ENCODE data around the gene BCAS3.

The BCAS3 gene

GRCh38 chr17:61070649-61071048 is 393.0 kb downstream of the BCAS3 start:
- Histone ChIP-seq H3K4me3 (ENCODE audit: low read length) (no peak overlapping the region), H2AFZ (ENCODE audit: low read depth, low read length) (no peak overlapping the region), H3K36me3 (ENCODE audit: insufficient read depth, low read length) (no peaks in the 10 kb centered on the region), H3K27me3 (ENCODE audit: insufficient read depth, low read length) (no peaks in the 10 kb centered on the region), H3K4me1 (ENCODE audit: insufficient read depth, low read length) (peaks cover 8% of the 10 kb centered on the region), H3K9me3 (ENCODE audit: low read length) (no peaks in the 10 kb centered on the region)

DNA sequence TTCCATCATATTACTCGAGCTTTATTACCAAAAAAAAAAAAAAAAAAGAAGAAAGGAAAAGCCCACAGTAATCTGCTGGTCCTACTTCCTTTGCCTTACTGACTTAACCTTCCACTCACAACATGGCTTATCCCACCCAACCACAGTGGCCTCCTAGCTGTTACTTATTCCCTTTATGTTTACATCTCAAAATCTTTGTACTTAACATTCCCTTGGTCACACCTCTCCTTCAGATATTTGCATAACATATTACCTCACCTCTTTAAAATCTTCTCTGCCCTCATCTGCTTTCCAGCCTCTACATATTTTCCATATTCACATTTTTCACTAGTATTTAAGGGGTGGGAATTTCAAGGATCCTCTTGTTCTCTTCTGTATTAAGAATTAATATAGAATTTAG is 395.0 kb downstream of the BCAS3 start:
- H3K4me1 ChIP-seq (ENCODE audit: insufficient read depth, low read length): peaks cover 6% of the 10 kb centered on the region
- no peaks in the 10 kb centered on the region for H3K36me3 ChIP-seq (ENCODE audit: insufficient read depth, low read length)
- no peaks in the 10 kb centered on the region for H3K9me3 ChIP-seq (ENCODE audit: low read length)
- no peak overlapping the region for H3K4me3 ChIP-seq (ENCODE audit: low read length)
- no peaks in the 10 kb centered on the region for H3K27me3 ChIP-seq (ENCODE audit: insufficient read depth, low read length)
- H2AFZ ChIP-seq (ENCODE audit: low read depth, low read length): no peak overlapping the region

DNA sequence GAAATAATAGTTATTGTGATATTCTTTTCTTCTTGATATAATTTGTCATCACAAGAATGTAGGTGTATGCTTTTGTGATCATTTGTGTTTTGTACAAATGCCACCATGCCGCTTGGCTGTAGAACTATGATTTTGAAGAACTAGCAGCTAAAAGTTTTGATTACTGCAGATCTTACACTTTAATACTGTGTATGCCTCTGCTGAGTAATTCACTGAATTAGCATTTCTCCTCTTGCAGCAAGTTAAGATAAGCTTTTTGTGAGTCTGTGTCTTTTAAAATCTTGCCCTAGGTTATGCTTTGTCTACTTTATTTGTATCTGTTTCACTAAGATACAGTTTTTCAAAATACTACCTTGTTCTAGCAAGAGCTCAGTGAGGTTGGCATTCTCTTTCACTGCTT is 395.5 kb downstream of the BCAS3 start:
- Histone ChIP-seq H3K36me3 (ENCODE audit: insufficient read depth, low read length) (no peaks in the 10 kb centered on the region), H3K9me3 (ENCODE audit: low read length) (no peaks in the 10 kb centered on the region), H2AFZ (ENCODE audit: low read depth, low read length) (no peak overlapping the region), H3K27me3 (ENCODE audit: insufficient read depth, low read length) (no peaks in the 10 kb centered on the region), H3K4me3 (ENCODE audit: low read length) (no peak overlapping the region), H3K4me1 (ENCODE audit: insufficient read depth, low read length) (peaks cover 6% of the 10 kb centered on the region)

- Histone ChIP-seq H3K36me3 (ENCODE audit: insufficient read depth, low read length) (no peaks in the 10 kb centered on the region), H3K27me3 (ENCODE audit: insufficient read depth, low read length) (no peaks in the 10 kb centered on the region), H3K9me3 (ENCODE audit: low read length) (no peaks in the 10 kb centered on the region), H3K4me3 (ENCODE audit: low read length) (no peak overlapping the region), H3K4me1 (ENCODE audit: insufficient read depth, low read length) (peaks cover 6% of the 10 kb centered on the region), H2AFZ (ENCODE audit: low read depth, low read length) (no peak overlapping the region)
Observed at GRCh38 chr17:61073799-61074513, 396.3 kb downstream of the BCAS3 start.

DNA sequence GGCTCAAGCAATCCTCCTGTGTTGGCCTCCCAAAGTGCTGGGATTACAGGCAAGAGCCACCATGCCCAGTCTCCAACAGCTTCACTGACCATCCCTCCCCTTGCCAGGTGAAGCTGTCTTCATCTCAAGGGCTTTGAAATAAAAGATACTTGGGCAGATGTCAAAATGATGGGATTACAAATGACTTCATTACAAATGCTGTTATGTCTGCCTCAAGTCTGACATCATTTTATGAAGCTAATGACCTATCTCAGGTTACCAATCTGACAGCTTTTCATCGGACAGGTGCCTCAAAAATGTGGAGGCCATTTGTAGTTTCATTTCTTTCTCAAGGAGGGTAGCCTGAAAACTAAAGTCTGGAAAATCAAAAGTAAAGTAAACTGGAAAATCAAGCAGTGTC is 398.3 kb downstream of the BCAS3 start:
- Histone ChIP-seq H3K27me3 (ENCODE audit: insufficient read depth, low read length) (no peaks in the 10 kb centered on the region), H3K4me3 (ENCODE audit: low read length) (no peak overlapping the region), H3K4me1 (ENCODE audit: insufficient read depth, low read length) (peaks cover 6% of the 10 kb centered on the region), H2AFZ (ENCODE audit: low read depth, low read length) (no peak overlapping the region), H3K36me3 (ENCODE audit: insufficient read depth, low read length) (no peaks in the 10 kb centered on the region), H3K9me3 (ENCODE audit: low read length) (no peaks in the 10 kb centered on the region)

- H3K4me3 ChIP-seq (ENCODE audit: low read length): no peak overlapping the region
- no peaks in the 10 kb centered on the region for H3K27me3 ChIP-seq (ENCODE audit: insufficient read depth, low read length)
- no peak overlapping the region for H2AFZ ChIP-seq (ENCODE audit: low read depth, low read length)
- peaks cover 6% of the 10 kb centered on the region for H3K4me1 ChIP-seq (ENCODE audit: insufficient read depth, low read length)
- no peaks in the 10 kb centered on the region for H3K36me3 ChIP-seq (ENCODE audit: insufficient read depth, low read length)
- H3K9me3 ChIP-seq (ENCODE audit: low read length): no peaks in the 10 kb centered on the region
Observed at GRCh38 chr17:61076621-61077031, 399.0 kb downstream of the BCAS3 start.

DNA sequence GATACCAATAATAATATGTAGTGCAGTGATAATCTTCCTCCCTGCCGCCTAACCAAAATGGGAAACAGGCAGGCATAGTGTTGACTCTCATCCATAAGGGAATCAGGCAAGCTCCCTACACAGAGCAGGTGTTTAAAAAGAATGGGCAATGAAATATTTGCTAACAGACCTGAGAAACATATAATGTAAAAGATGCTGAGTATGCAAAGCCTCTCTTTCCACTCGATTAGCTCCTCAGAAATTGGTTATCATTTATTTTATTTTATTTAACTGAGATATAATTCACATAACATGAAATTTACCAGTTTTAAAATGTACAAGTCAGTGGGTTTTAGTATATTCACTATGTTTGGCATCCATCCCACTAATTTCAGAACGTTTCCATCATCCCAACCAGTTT is 404.3 kb downstream of the BCAS3 start:
- H3K9me3 ChIP-seq (ENCODE audit: low read length): no peaks in the 10 kb centered on the region
- H3K4me1 ChIP-seq (ENCODE audit: insufficient read depth, low read length): peaks cover under 1% of the 10 kb centered on the region
- no peak overlapping the region for H3K4me3 ChIP-seq (ENCODE audit: low read length)
- H3K36me3 ChIP-seq (ENCODE audit: insufficient read depth, low read length): no peaks in the 10 kb centered on the region
- H3K27me3 ChIP-seq (ENCODE audit: insufficient read depth, low read length): no peaks in the 10 kb centered on the region
- no peak overlapping the region for H2AFZ ChIP-seq (ENCODE audit: low read depth, low read length)

- Histone ChIP-seq H3K4me3 (ENCODE audit: low read length) (no peak overlapping the region), H3K4me1 (ENCODE audit: insufficient read depth, low read length) (no peaks in the 10 kb centered on the region), H3K36me3 (ENCODE audit: insufficient read depth, low read length) (no peaks in the 10 kb centered on the region), H3K27me3 (ENCODE audit: insufficient read depth, low read length) (no peaks in the 10 kb centered on the region), H2AFZ (ENCODE audit: low read depth, low read length) (no peak overlapping the region), H3K9me3 (ENCODE audit: low read length) (peaks cover 2% of the 10 kb centered on the region)
Observed at GRCh38 chr17:61084260-61084659, 406.6 kb downstream of the BCAS3 start.

DNA sequence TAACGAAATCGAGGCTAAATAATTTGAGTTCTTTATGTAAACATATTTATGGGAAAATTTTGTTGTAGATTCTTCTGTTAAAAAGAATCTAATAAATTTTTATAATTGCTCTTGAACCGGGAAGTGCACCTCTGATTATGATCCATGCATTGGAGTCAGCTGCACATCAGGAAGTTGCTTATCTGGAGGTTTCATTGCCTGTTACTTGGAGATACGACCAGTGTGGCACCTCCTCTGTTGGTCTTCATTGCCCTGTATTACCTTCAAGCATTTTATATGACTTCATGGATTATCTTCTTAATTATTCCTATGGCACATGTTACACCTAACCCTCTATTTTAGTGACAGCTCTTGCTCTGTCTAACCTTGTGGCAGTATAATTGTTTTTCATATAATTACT is 409.4 kb downstream of the BCAS3 start:
- no peaks in the 10 kb centered on the region for H3K27me3 ChIP-seq (ENCODE audit: insufficient read depth, low read length)
- no peaks in the 10 kb centered on the region for H3K36me3 ChIP-seq (ENCODE audit: insufficient read depth, low read length)

GRCh38 chr17:61088556-61088955 is 410.9 kb downstream of the BCAS3 start:
- no peak overlapping the region for H3K4me3 ChIP-seq (ENCODE audit: low read length)

More for the DNA sequence above, 409.4 kb downstream of the BCAS3 start:
- Histone ChIP-seq H2AFZ (ENCODE audit: low read depth, low read length) (no peak overlapping the region), H3K4me1 (ENCODE audit: insufficient read depth, low read length) (no peaks in the 10 kb centered on the region), H3K4me3 (ENCODE audit: low read length) (no peak overlapping the region), H3K9me3 (ENCODE audit: low read length) (peaks cover 2% of the 10 kb centered on the region)

DNA sequence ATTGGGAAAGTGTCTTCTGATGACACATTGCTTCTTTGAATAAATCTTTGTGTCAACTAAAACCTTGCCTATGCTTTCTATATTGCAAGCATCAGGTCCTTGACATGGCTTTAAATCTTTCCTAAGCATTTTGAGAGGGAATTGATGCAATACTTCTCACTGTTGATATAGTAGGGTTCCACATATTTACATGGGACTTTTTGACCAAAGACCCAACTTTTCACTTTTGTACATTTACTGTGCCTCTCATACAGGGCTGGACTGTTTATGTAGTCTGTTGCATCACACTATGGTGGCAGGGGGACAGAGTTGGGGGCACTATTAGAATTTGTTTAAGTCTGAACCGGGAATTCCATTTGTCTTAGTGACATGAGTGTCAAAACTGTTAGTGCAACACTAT is 413.4 kb downstream of the BCAS3 start:
- Histone ChIP-seq H3K4me1 (ENCODE audit: insufficient read depth, low read length) (no peaks in the 10 kb centered on the region), H3K36me3 (ENCODE audit: insufficient read depth, low read length) (no peaks in the 10 kb centered on the region), H2AFZ (ENCODE audit: low read depth, low read length) (no peak overlapping the region), H3K9me3 (ENCODE audit: low read length) (peaks cover 4% of the 10 kb centered on the region), H3K27me3 (ENCODE audit: insufficient read depth, low read length) (no peaks in the 10 kb centered on the region), H3K4me3 (ENCODE audit: low read length) (no peak overlapping the region)

More at GRCh38 chr17:61088556-61088955, 410.9 kb downstream of the BCAS3 start:
- Histone ChIP-seq H3K27me3 (ENCODE audit: insufficient read depth, low read length) (no peaks in the 10 kb centered on the region), H2AFZ (ENCODE audit: low read depth, low read length) (no peak overlapping the region), H3K9me3 (ENCODE audit: low read length) (peaks cover 4% of the 10 kb centered on the region), H3K36me3 (ENCODE audit: insufficient read depth, low read length) (no peaks in the 10 kb centered on the region), H3K4me1 (ENCODE audit: insufficient read depth, low read length) (no peaks in the 10 kb centered on the region)

GRCh38 chr17:61097781-61098180 is 420.1 kb downstream of the BCAS3 start:
- Histone ChIP-seq H2AFZ (ENCODE audit: low read depth, low read length) (no peak overlapping the region), H3K4me1 (ENCODE audit: insufficient read depth, low read length) (no peaks in the 10 kb centered on the region), H3K36me3 (ENCODE audit: insufficient read depth, low read length) (no peaks in the 10 kb centered on the region), H3K27me3 (ENCODE audit: insufficient read depth, low read length) (no peaks in the 10 kb centered on the region), H3K9me3 (ENCODE audit: low read length) (no peaks in the 10 kb centered on the region), H3K4me3 (ENCODE audit: low read length) (no peak overlapping the region)

DNA sequence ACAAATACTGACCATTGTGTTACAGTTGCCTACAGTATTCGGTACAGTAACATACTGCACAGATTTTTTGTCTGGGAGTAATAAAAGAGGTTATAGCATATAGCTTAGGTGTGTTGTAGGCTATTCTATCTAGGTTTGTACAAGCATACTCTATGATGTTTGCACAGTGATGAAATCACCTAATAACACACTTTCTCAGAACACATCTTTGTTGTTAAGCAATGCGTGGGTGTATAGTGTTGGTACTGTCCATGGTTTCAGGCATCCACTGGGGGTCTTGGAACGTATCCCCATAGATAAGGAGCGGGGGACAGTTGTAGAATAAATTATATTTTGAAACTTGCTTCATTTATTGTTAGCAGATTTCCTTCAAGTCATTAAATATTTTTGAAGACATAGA is 428.7 kb downstream of the BCAS3 start:
- H2AFZ ChIP-seq (ENCODE audit: low read depth, low read length): no peak overlapping the region
- H3K9me3 ChIP-seq (ENCODE audit: low read length): no peaks in the 10 kb centered on the region
- H3K4me3 ChIP-seq (ENCODE audit: low read length): no peak overlapping the region
- no peaks in the 10 kb centered on the region for H3K4me1 ChIP-seq (ENCODE audit: insufficient read depth, low read length)
- H3K27me3 ChIP-seq (ENCODE audit: insufficient read depth, low read length): no peaks in the 10 kb centered on the region
- H3K36me3 ChIP-seq (ENCODE audit: insufficient read depth, low read length): no peaks in the 10 kb centered on the region

DNA sequence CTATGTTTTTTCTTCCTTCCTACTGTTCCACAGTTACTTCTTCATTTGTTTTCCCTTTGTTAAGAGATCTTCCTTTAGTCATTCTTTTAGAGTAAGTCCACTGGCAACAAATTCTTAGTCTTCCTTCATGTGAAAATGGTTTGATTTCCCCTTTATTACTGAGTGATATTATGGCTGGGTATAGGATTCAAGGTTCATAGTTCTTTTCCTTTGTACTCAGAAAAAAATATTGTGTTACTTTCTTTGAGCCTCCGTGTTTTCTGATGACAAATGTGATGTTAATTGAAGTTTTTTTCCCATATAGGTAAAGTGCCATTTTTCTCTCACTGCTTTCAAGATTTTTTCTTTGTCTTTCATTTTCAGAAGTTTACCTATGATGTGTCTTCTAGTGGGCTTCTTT is 438.9 kb downstream of the BCAS3 start:
- no peaks in the 10 kb centered on the region for H3K36me3 ChIP-seq (ENCODE audit: insufficient read depth, low read length)
- H3K27me3 ChIP-seq (ENCODE audit: insufficient read depth, low read length): no peaks in the 10 kb centered on the region
- no peak overlapping the region for H2AFZ ChIP-seq (ENCODE audit: low read depth, low read length)
- H3K9me3 ChIP-seq (ENCODE audit: low read length): peaks cover 3% of the 10 kb centered on the region
- H3K4me1 ChIP-seq (ENCODE audit: insufficient read depth, low read length): peaks cover 8% of the 10 kb centered on the region
- H3K4me3 ChIP-seq (ENCODE audit: low read length): no peak overlapping the region

Data from neuron (in vitro differentiated cells).